ENCODE data around the gene CENPM. TPM values are rescaled to one million over a fixed set of nuclear protein-coding genes. Genes with fewer than 3 reads are reported as not detected.
A peak's percentile ranks its signal among the peaks of the same experiment; 100 is the strongest.

Gene CENPM
- total RNA-seq, 1 donor from 2014 or later: 9.8 TPM

DNA sequence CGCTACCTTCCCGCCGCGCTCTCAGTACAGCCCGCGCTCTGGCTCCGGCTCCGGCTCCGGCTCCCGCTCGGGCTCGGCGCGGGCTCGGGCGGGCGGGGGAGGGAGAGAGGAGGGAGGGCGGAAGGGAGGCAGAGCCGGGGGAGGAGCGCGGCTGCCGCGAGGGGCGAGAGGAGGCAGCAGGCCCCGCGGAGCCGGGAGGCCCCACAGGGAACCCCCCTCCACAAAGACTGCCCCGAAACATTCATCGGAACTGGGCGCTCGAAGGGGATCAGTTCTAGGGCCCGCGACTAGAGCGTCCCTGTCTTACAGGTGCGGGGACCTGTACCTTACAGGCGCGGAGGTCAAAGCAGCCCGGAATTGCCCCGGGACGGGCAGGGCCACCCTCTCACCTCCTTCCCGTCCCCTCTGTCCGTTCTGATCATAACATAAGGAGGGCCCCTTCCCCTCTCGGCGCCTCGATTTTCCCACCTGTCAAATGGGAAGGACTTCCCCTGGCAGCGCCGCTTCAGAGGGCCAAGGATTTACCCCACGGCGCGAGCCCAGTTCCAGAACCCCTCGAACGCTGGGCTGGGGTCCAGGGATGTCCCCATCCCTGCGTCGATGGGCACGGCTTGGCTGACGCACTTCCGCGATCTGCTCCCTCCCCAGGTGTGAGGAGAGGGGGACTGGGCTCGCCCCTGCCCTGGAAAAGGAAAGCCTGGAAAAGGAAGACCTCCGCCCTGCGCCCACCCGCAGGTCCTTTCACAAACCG lies 31.7 kb downstream of the CENPM start, which contains the start of gene SHISA8:
SHISA8 (minus strand) TSS at position 40 of the 751 bp plus-strand sequence. CDS start 407 bp downstream, outside the sequence.
- TF ChIP-seq, protein P1, sequence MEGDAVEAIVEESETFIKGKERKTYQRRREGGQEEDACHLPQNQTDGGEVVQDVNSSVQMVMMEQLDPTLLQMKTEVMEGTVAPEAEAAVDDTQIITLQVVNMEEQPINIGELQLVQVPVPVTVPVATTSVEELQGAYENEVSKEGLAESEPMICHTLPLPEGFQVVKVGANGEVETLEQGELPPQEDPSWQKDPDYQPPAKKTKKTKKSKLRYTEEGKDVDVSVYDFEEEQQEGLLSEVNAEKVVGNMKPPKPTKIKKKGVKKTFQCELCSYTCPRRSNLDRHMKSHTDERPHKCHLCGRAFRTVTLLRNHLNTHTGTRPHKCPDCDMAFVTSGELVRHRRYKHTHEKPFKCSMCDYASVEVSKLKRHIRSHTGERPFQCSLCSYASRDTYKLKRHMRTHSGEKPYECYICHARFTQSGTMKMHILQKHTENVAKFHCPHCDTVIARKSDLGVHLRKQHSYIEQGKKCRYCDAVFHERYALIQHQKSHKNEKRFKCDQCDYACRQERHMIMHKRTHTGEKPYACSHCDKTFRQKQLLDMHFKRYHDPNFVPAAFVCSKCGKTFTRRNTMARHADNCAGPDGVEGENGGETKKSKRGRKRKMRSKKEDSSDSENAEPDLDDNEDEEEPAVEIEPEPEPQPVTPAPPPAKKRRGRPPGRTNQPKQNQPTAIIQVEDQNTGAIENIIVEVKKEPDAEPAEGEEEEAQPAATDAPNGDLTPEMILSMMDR (IDR thresholded peaks at IDR 0.05; ENCODE audit: insufficient read depth, low read length, poor library complexity, severe bottlenecking): no peak
- DNase-seq (ENCODE audit: low read depth): no peak
- H3K4me3 ChIP-seq (ENCODE audit: low read depth, low read length): peak within 1 kb of the TSS; percentile 4

DNA sequence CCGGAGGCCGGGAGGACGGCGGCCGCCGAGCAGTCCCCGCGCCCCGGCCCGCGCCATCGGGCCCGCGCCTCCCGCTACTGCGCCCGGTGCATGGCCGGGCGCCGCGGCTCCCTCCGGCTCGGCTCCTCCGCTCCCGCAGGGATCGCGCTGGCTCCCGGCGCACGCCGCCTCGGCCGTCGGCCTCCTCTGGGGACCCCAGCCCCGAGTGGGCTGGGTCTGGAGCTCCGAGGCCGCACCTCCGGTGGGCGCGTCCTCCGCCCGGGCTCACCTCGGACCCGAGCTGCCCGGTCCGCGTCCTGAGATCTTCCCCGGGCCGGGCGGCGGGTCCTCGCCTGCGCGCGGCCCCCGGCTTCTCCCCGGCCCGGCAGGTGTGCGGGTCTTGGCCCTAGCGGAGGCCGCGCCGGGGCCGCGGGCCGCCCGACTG lies 32.3 kb downstream of the CENPM start:
- Histone ChIP-seq H3K4me3 (ENCODE audit: low read depth, low read length) (no peak overlapping the region), H3K27me3 (ENCODE audit: control insufficient read depth, insufficient read depth, low read length) (peaks cover 65% of the 10 kb centered on the region)

More for the DNA sequence above, 31.7 kb downstream of the CENPM start, which contains the start of gene SHISA8:
- Histone ChIP-seq H3K27me3 (ENCODE audit: control insufficient read depth, insufficient read depth, low read length) (peaks cover 61% of the 10 kb centered on the region), H3K36me3 (ENCODE audit: control insufficient read depth, insufficient read depth, low read length) (no peaks in the 10 kb centered on the region)

DNA sequence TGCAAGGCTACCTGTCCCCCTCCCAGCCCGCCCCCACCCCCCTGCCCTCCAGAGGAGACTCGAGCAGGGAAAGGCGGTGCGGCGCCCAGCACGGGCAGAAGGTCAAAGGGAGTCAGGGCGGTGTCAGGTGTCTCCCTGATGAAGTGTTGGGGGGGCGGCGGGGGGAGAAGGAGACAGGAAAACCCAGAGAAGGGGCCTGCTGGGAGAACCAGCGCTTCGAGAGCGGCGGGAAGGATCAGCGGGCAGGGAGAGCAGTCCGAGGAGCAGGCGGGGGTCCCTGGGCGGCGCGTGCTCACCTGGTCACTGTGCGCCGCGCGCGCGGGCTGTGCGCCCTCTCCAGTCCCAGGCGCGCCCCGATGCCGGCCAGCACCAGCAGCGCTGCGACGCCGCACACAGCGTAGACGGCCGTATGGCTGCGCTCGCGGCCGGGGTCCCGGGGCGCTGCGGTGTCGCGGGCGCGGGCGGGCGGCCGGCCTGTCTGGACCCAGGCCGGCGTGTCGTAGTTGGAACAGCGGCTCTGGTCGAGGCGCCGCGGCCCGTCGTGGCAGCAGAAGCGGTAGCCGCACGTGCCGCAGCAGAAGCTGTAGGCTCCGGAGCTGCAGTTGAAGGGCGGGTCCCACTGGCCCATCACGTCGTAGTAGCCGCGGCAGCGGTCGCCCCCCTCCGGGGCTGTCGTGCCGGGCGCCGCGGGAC lies 33.0 kb downstream of the CENPM start:
- peaks cover 71% of the 10 kb centered on the region for H3K27me3 ChIP-seq (ENCODE audit: control insufficient read depth, insufficient read depth, low read length)
- TF ChIP-seq, protein P1 (IDR thresholded peaks at IDR 0.05; ENCODE audit: insufficient read depth, low read length, poor library complexity, severe bottlenecking): no peak
- H3K36me3 ChIP-seq (ENCODE audit: control insufficient read depth, insufficient read depth, low read length): no peaks in the 10 kb centered on the region
- no peak overlapping the region for H3K4me3 ChIP-seq (ENCODE audit: low read depth, low read length)
- DNase-seq (ENCODE audit: low read depth): no peak

More for the DNA sequence above, 32.3 kb downstream of the CENPM start:
- H3K36me3 ChIP-seq (ENCODE audit: control insufficient read depth, insufficient read depth, low read length): no peaks in the 10 kb centered on the region
- no peak for DNase-seq (ENCODE audit: low read depth)
- TF ChIP-seq, protein P1 (IDR thresholded peaks at IDR 0.05; ENCODE audit: insufficient read depth, low read length, poor library complexity, severe bottlenecking): no peak

DNA sequence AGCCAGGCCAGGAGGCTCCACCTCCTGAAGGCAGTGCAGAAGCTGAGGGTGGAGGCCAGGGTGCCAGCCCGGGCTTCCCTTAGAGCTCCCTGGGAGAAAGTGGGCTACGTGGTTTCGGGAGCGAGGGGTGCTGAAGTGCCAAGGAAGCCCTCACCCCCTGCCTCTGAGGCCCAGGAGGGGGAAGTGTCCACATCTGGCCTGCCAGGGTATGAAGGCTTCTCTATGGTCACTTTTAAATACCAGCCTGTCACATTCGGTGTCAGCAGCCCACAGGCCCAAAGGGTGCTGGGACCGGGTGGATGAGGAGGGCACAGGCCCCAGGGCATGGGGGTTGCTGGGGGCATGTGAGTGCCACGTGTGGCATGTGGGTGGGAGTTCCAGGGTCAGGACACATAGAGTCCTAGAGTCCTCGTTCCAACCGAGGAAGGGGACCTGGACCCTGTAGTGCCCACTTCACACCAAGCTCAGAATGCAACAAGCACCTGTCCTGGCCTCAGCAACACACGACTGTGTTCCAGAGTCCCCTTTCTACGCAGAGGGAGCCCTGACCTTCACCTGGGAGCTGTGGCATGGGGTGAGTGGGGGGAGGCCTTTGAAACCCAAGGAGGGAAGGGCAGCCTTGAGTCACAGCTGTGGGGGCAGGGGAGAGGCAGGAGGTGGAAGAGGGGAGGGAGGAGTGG lies 33.8 kb downstream of the CENPM start:
- TF ChIP-seq, protein P1 (IDR thresholded peaks at IDR 0.05; ENCODE audit: insufficient read depth, low read length, poor library complexity, severe bottlenecking): no peak
- no peaks in the 10 kb centered on the region for H3K36me3 ChIP-seq (ENCODE audit: control insufficient read depth, insufficient read depth, low read length)
- H3K4me3 ChIP-seq (ENCODE audit: low read depth, low read length): no peak overlapping the region
- H3K27me3 ChIP-seq (ENCODE audit: control insufficient read depth, insufficient read depth, low read length): peaks cover 74% of the 10 kb centered on the region
- DNase-seq (ENCODE audit: low read depth): no peak

DNA sequence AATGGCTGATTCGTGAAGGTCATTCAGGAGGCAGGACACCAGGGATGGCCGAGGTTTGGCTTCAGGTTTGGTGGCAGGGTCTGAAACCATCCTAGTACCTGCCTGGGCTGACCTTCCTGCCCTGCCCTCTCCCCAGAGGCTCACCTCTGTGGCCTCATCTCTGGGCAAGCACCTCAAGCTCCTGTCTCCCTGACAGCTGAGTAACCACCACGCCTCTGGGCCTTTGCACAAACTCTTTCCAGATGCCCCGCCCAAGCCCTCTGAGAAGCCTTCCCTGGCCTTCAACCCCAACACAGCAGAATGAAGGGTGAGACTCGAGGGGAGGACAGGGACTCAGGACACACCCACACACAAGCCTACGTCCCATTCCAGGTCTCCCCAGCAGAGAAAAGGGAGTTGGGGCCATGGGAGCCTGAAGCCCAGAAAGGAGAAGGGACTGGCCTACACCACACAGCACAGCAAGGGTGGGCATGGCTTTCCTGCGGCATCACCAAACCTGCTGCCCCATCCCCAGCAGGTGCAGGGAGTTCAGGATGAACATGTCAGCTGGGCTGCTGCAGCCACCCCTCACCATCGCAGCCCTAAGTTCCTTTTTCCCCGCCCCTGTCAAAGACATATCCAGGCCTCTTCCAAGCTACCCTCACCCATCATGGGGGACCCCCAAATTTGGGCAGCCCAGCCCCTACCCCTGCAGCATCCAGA lies 34.5 kb downstream of the CENPM start:
- Histone ChIP-seq H3K36me3 (ENCODE audit: control insufficient read depth, insufficient read depth, low read length) (no peaks in the 10 kb centered on the region), H3K27me3 (ENCODE audit: control insufficient read depth, insufficient read depth, low read length) (peaks cover 74% of the 10 kb centered on the region), H3K4me3 (ENCODE audit: low read depth, low read length) (no peak overlapping the region)
- no peak for DNase-seq (ENCODE audit: low read depth)
- TF ChIP-seq, protein P1 (IDR thresholded peaks at IDR 0.05; ENCODE audit: insufficient read depth, low read length, poor library complexity, severe bottlenecking): no peak
